OCI-LY1 (cell line): ENCODE data around the gene FHL1.

Experiments
- H2AFZ ChIP-seq: fragments of 200-600 bp; sonication (generic), shearing (Covaris generic); 2 replicates; pipeline ENCODE4 v1.6.0; 2014; ENCODE audit warnings: antibody characterized with exemption, mild to moderate bottlenecking, low read length
- H3F3A ChIP-seq: fragments of 200-600 bp; sonication (generic), shearing (Covaris generic); 2 replicates; pipeline ENCODE4 v1.6.0; 2014; ENCODE audit warnings: mild to moderate bottlenecking, antibody characterized with exemption, low read length, moderate library complexity; ENCODE audit not compliant: insufficient read depth
- H3K27ac ChIP-seq: fragments of 200-600 bp; sonication (generic); 2 replicates; pipeline ENCODE4 v1.5.1; 2014; ENCODE audit warnings: low read length, mixed run types, mild to moderate bottlenecking, low read depth; ENCODE audit not compliant: poor library complexity, severe bottlenecking
- H3K27me3 ChIP-seq: fragments of 200-600 bp; sonication (generic); 2 replicates; pipeline ENCODE4 v1.6.0; 2014; ENCODE audit warnings: antibody characterized with exemption, mild to moderate bottlenecking, low read length, moderate library complexity; ENCODE audit not compliant: insufficient read depth
- H3K36me3 ChIP-seq: fragments of 200-600 bp; sonication (generic); 2 replicates; pipeline ENCODE4 v1.6.1; 2014; ENCODE audit warnings: mild to moderate bottlenecking, antibody characterized with exemption, low read length, moderate library complexity, mixed read lengths; ENCODE audit not compliant: insufficient read depth
- H3K4me1 ChIP-seq: fragments of 200-600 bp; sonication (generic); 2 replicates; pipeline ENCODE4 v1.5.1; 2014; ENCODE audit warnings: mild to moderate bottlenecking, low read length, moderate library complexity; ENCODE audit not compliant: insufficient read depth, severe bottlenecking
- H3K4me2 ChIP-seq: fragments of 200-600 bp; sonication (generic), shearing (Covaris generic); 2 replicates; pipeline ENCODE4 v1.6.1; 2014; ENCODE audit warnings: low read length
- H3K4me3 ChIP-seq: fragments of 200-600 bp; sonication (generic); 2 replicates; pipeline ENCODE4 v1.5.1; 2014; ENCODE audit warnings: low read length, low read depth, mild to moderate bottlenecking, mixed read lengths; ENCODE audit not compliant: poor library complexity, severe bottlenecking
- H3K79me2 ChIP-seq: fragments of 200-600 bp; shearing (Covaris generic); 2 replicates; pipeline ENCODE4 v1.6.1; 2016; ENCODE audit warnings: mixed run types, low read length, mixed read lengths; ENCODE audit not compliant: insufficient read depth
- H3K9ac ChIP-seq: fragments of 200-600 bp; sonication (generic), shearing (Covaris generic); 2 replicates; pipeline ENCODE4 v1.6.1; 2014; ENCODE audit warnings: mild to moderate bottlenecking, low read length, mixed read lengths
- H3K9me2 ChIP-seq: fragments of 200-600 bp; sonication (generic), shearing (Covaris generic); 2 replicates; pipeline ENCODE4 v1.6.1; 2014; ENCODE audit warnings: low read depth, mild to moderate bottlenecking, low read length, mixed read lengths
- H3K9me3 ChIP-seq: fragments of 200-600 bp; shearing (Covaris generic); 2 replicates; pipeline ENCODE4 v1.6.1; 2014; ENCODE audit warnings: low read length, mixed read lengths
- H4K20me1 ChIP-seq: fragments of 200-600 bp; sonication (generic), shearing (Covaris generic); 2 replicates; pipeline ENCODE4 v1.6.0; 2016; ENCODE audit warnings: mild to moderate bottlenecking, low read length; ENCODE audit not compliant: insufficient read depth
- CTCF ChIP-seq: fragments of 200-600 bp; sonication (generic), shearing (Covaris generic); IDR thresholded peaks from 2 replicates; pipeline ENCODE4 v1.5.1; 2017; ENCODE audit warnings: mild to moderate bottlenecking, antibody characterized with exemption, low read length, moderate library complexity, mixed read lengths
- EZH2 ChIP-seq: fragments of 200-600 bp; sonication (generic), shearing (Covaris generic); IDR thresholded peaks from 2 replicates; pipeline ENCODE4 v1.8.0; 2017; ENCODE audit warnings: borderline replicate concordance, mixed run types, mild to moderate bottlenecking, antibody characterized with exemption, low read length, moderate library complexity, mixed read lengths

Gene FHL1

GRCh38 chrX:136143711-136144110 lies 3.6 kb upstream of the FHL1 start:
- Histone ChIP-seq H3K79me2 (no peaks in the 10 kb centered on the region), H3K9me2 (no peaks in the 10 kb centered on the region), H3K27ac (no peak overlapping the region), H3K4me2 (no peak overlapping the region), H3F3A (no peaks in the 10 kb centered on the region), H2AFZ (no peak overlapping the region), H4K20me1 (no peaks in the 10 kb centered on the region), H3K4me3 (no peak overlapping the region), H3K9me3 (no peaks in the 10 kb centered on the region), H3K9ac (no peak overlapping the region), H3K27me3 (no peaks in the 10 kb centered on the region), H3K36me3 (no peaks in the 10 kb centered on the region), H3K4me1 (peaks cover 4% of the 10 kb centered on the region)
- no peak for TF ChIP-seq EZH2
- TF ChIP-seq CTCF = no peak

DNA sequence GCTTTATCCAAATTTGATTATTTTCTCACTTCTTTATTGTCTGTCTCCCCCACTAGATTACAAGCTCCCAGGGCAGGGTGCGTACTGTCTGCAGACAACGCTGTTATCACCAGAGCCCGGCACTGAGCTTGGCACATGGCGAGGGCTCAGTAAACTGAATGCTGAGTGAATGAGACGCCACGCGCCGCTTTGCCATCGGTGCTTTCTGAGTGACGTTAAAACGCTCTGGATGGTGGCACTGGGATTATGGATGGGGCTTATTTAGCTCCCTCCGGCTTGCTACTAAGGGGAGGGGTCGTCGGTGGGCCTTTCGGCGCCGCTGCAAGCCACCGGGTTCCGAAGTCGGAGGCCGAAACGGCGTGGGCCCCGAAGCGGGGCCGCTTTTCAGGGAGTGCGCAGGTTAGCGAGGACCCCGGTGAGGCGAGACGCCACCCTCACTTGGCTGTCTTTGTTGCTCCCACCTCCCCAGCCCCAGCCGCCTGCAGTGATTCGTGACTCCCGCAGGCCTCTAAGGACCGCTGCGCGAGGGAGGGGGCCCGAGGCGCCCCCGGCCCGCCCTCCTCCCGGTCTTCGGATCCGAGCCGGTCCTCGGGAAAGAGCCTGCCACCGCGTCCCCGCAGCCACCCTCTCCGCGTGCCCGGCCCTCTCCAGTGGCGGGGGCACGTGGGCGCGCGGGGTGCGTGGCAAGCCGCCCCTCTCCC lies 569 bp upstream of the FHL1 start:
- H4K20me1 ChIP-seq = no peaks in the 10 kb centered on the region
- H3F3A ChIP-seq = no peaks in the 10 kb centered on the region
- no peaks in the 10 kb centered on the region for H3K9me3 ChIP-seq
- TF ChIP-seq EZH2 = no peak
- TF ChIP-seq CTCF = no peak
- H3K36me3 ChIP-seq = no peaks in the 10 kb centered on the region
- peak overlapping the region; percentile 39 for H3K4me2 ChIP-seq
- no peaks in the 10 kb centered on the region for H3K9me2 ChIP-seq
- H3K4me1 ChIP-seq = peaks cover 4% of the 10 kb centered on the region
- peak overlapping the region; percentile 50 for H3K4me3 ChIP-seq
- H3K27ac ChIP-seq = no peak overlapping the region
- H3K9ac ChIP-seq = no peak overlapping the region
- no peaks in the 10 kb centered on the region for H3K27me3 ChIP-seq
- no peaks in the 10 kb centered on the region for H3K79me2 ChIP-seq
- H2AFZ ChIP-seq = no peak overlapping the region

DNA sequence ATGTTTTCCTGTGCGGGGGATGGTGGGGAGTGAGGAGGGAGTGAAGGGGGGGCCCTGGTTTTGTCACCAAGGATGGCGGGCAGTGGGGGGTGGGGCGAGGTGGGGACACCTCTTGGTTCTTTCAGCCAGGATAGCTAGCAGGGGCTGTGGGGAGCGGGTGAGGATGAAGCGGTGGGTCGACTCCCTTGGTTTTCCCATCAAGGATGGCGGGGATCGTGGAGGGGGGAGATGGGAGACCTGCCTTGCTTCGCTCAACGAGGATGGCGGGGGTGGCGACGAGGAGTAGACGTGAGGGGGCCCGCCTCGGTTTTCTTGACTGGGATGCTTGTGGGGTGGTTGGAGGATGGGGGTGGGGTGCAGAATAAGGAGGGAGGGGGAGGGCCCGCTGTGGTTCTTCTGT lies 643 bp downstream of the FHL1 start:
- peaks cover 4% of the 10 kb centered on the region for H3K4me1 ChIP-seq
- H3K9me3 ChIP-seq = no peaks in the 10 kb centered on the region
- H3K27me3 ChIP-seq = no peaks in the 10 kb centered on the region
- no peak overlapping the region for H3K27ac ChIP-seq
- peak overlapping the region; percentile 51; the same call in 1 of the 2 replicates for H3K4me2 ChIP-seq
- no peak for TF ChIP-seq EZH2
- TF ChIP-seq CTCF = no peak
- H3F3A ChIP-seq = no peaks in the 10 kb centered on the region
- H3K4me3 ChIP-seq = no peak overlapping the region
- no peaks in the 10 kb centered on the region for H3K9me2 ChIP-seq
- no peaks in the 10 kb centered on the region for H4K20me1 ChIP-seq
- H3K36me3 ChIP-seq = no peaks in the 10 kb centered on the region
- H3K9ac ChIP-seq = no peak overlapping the region
- H3K79me2 ChIP-seq = no peaks in the 10 kb centered on the region
- H2AFZ ChIP-seq = no peak overlapping the region
